Neutrophil (primary cell): ENCODE results near the gene HARS1.

Experiments
- H3K27ac ChIP-seq: fragments of 200-600 bp; sonication (generic); 2 replicates; pipeline ENCODE4 v1.5.1; 2016; ENCODE audit warnings: mild to moderate bottlenecking, moderate library complexity
- H3K27me3 ChIP-seq: fragments of 200-600 bp; sonication (generic); 2 replicates; pipeline ENCODE4 v1.6.0; 2016; ENCODE audit warnings: mild to moderate bottlenecking
- H3K36me3 ChIP-seq: fragments of 200-600 bp; sonication (generic); 2 replicates; pipeline ENCODE4 v1.5.1; 2017
- H3K4me1 ChIP-seq, 2 experiments: fragments of 200-600 bp in 1 of 2; sonication (generic) in 1 of 2; 1 replicate in 1 of 2; 2 replicates in 1 of 2; pipeline versions ENCODE4 v1.5.1 to v1.6.1; 2013 to 2016; ENCODE audit warnings: low read depth in 1 of 2, low read length in 1 of 2, mild to moderate bottlenecking in 1 of 2, moderate library complexity in 1 of 2; ENCODE audit not compliant: control insufficient read depth in 1 of 2, insufficient read depth in 1 of 2
- H3K4me3 ChIP-seq, 2 experiments: fragments of 200-600 bp in 1 of 2; sonication (generic) in 1 of 2; 1 replicate in 1 of 2; 2 replicates in 1 of 2; pipeline ENCODE4 v1.5.1; 2013 to 2016; ENCODE audit warnings: low read depth in 1 of 2, low read length in 1 of 2, mild to moderate bottlenecking in 1 of 2, moderate library complexity in 1 of 2
- H3K9me3 ChIP-seq: fragments of 200-600 bp; sonication (generic); 2 replicates; pipeline ENCODE4 v1.5.1; 2016
- TF ChIP-seq, protein P1 (sequence below): fragments of 200-600 bp; sonication (generic); IDR thresholded peaks from 2 replicates; pipeline ENCODE4 v1.5.1; 2016; ENCODE audit warnings: antibody characterized with exemption

The HARS1 gene

GRCh38 chr5:140678993-140679392, 12.2 kb downstream of the HARS1 start:
- no peaks in the 10 kb centered on the region for H3K4me1 ChIP-seq
- H3K9me3 ChIP-seq, result no peaks in the 10 kb centered on the region
- no peak overlapping the region for H3K4me3 ChIP-seq
- H3K27ac ChIP-seq, result no peak overlapping the region
- H3K27me3 ChIP-seq, result no peaks in the 10 kb centered on the region
- TF ChIP-seq, protein P1, sequence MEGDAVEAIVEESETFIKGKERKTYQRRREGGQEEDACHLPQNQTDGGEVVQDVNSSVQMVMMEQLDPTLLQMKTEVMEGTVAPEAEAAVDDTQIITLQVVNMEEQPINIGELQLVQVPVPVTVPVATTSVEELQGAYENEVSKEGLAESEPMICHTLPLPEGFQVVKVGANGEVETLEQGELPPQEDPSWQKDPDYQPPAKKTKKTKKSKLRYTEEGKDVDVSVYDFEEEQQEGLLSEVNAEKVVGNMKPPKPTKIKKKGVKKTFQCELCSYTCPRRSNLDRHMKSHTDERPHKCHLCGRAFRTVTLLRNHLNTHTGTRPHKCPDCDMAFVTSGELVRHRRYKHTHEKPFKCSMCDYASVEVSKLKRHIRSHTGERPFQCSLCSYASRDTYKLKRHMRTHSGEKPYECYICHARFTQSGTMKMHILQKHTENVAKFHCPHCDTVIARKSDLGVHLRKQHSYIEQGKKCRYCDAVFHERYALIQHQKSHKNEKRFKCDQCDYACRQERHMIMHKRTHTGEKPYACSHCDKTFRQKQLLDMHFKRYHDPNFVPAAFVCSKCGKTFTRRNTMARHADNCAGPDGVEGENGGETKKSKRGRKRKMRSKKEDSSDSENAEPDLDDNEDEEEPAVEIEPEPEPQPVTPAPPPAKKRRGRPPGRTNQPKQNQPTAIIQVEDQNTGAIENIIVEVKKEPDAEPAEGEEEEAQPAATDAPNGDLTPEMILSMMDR, result no peak
- peaks cover 82% of the 10 kb centered on the region for H3K36me3 ChIP-seq

- TF ChIP-seq, protein P1, result no peak
- no peak overlapping the region for H3K4me3 ChIP-seq
- no peaks in the 10 kb centered on the region for H3K27me3 ChIP-seq
- no peaks in the 10 kb centered on the region for H3K4me1 ChIP-seq
- no peaks in the 10 kb centered on the region for H3K9me3 ChIP-seq
- H3K27ac ChIP-seq, result no peak overlapping the region
- H3K36me3 ChIP-seq, result peaks cover 84% of the 10 kb centered on the region
Measured at GRCh38 chr5:140677947-140678346, 13.2 kb downstream of the HARS1 start.

GRCh38 chr5:140674629-140675028, 16.5 kb downstream of the HARS1 start:
- no peaks in the 10 kb centered on the region for H3K27me3 ChIP-seq
- no peak overlapping the region for H3K27ac ChIP-seq
- H3K4me1 ChIP-seq, result no peaks in the 10 kb centered on the region
- TF ChIP-seq, protein P1, result no peak
- H3K36me3 ChIP-seq, result peaks cover 96% of the 10 kb centered on the region
- no peaks in the 10 kb centered on the region for H3K9me3 ChIP-seq
- H3K4me3 ChIP-seq, result no peak overlapping the region

- TF ChIP-seq, protein P1, result no peak
- peaks cover 96% of the 10 kb centered on the region for H3K36me3 ChIP-seq
Measured at GRCh38 chr5:140674211-140674610, 17.0 kb downstream of the HARS1 start.

GRCh38 chr5:140673187-140673976, 17.8 kb downstream of the HARS1 start, which contains the start of gene DND1:
DND1 (minus strand) TSS chr5:140673576; CDS start chr5:140673542, 34 bp downstream.
- H3K36me3 ChIP-seq, result peaks cover 96% of the 10 kb centered on the region
- no peaks in the 10 kb centered on the region for H3K9me3 ChIP-seq
- TF ChIP-seq, protein P1, result no peak
- no peak within 1 kb of the TSS for H3K4me3 ChIP-seq
- peak within 1 kb of the TSS; percentile 8 for H3K27ac ChIP-seq
- no peaks in the 10 kb centered on the region for H3K4me1 ChIP-seq
- no peaks in the 10 kb centered on the region for H3K27me3 ChIP-seq

More at GRCh38 chr5:140674211-140674610, 17.0 kb downstream of the HARS1 start:
- Histone ChIP-seq H3K4me3 (no peak overlapping the region), H3K4me1 (no peaks in the 10 kb centered on the region), H3K27me3 (no peaks in the 10 kb centered on the region), H3K9me3 (no peaks in the 10 kb centered on the region), H3K27ac (peak overlapping the region; percentile 8)
